ENCODE measurements around the gene FAM78A.

FAM78A gene

GRCh38 chr9:131258186-131258585, 18.1 kb downstream of the FAM78A start:
- no peak for DNase-seq (ENCODE audit: low read depth)
- TF ChIP-seq, protein P1, sequence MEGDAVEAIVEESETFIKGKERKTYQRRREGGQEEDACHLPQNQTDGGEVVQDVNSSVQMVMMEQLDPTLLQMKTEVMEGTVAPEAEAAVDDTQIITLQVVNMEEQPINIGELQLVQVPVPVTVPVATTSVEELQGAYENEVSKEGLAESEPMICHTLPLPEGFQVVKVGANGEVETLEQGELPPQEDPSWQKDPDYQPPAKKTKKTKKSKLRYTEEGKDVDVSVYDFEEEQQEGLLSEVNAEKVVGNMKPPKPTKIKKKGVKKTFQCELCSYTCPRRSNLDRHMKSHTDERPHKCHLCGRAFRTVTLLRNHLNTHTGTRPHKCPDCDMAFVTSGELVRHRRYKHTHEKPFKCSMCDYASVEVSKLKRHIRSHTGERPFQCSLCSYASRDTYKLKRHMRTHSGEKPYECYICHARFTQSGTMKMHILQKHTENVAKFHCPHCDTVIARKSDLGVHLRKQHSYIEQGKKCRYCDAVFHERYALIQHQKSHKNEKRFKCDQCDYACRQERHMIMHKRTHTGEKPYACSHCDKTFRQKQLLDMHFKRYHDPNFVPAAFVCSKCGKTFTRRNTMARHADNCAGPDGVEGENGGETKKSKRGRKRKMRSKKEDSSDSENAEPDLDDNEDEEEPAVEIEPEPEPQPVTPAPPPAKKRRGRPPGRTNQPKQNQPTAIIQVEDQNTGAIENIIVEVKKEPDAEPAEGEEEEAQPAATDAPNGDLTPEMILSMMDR (IDR thresholded peaks at IDR 0.05; ENCODE audit: control insufficient read depth, extremely low read depth, insufficient read depth), result no peak
- no peak overlapping the region for H3K4me3 ChIP-seq (ENCODE audit: low read depth, low read length)

GRCh38 chr9:131257266-131258025, 18.9 kb downstream of the FAM78A start:
- no peak for DNase-seq (ENCODE audit: low read depth)
- TF ChIP-seq, protein P1 (IDR thresholded peaks at IDR 0.05; ENCODE audit: control insufficient read depth, extremely low read depth, insufficient read depth), result no peak

GRCh38 chr9:131255676-131256197, 20.6 kb downstream of the FAM78A start:
- TF ChIP-seq, protein P1 (IDR thresholded peaks at IDR 0.05; ENCODE audit: control insufficient read depth, extremely low read depth, insufficient read depth), result no peak
- no peak for DNase-seq (ENCODE audit: low read depth)
- no peak overlapping the region for H3K4me3 ChIP-seq (ENCODE audit: low read depth, low read length)

More at GRCh38 chr9:131257266-131258025, 18.9 kb downstream of the FAM78A start:
- H3K4me3 ChIP-seq (ENCODE audit: low read depth, low read length), result no peak overlapping the region

GRCh38 chr9:131254626-131255025, 21.7 kb downstream of the FAM78A start:
- TF ChIP-seq, protein P1 (IDR thresholded peaks at IDR 0.05; ENCODE audit: control insufficient read depth, extremely low read depth, insufficient read depth), result no peak
- DNase-seq (ENCODE audit: low read depth), result no peak
- H3K4me3 ChIP-seq (ENCODE audit: low read depth, low read length), result no peak overlapping the region

DNA sequence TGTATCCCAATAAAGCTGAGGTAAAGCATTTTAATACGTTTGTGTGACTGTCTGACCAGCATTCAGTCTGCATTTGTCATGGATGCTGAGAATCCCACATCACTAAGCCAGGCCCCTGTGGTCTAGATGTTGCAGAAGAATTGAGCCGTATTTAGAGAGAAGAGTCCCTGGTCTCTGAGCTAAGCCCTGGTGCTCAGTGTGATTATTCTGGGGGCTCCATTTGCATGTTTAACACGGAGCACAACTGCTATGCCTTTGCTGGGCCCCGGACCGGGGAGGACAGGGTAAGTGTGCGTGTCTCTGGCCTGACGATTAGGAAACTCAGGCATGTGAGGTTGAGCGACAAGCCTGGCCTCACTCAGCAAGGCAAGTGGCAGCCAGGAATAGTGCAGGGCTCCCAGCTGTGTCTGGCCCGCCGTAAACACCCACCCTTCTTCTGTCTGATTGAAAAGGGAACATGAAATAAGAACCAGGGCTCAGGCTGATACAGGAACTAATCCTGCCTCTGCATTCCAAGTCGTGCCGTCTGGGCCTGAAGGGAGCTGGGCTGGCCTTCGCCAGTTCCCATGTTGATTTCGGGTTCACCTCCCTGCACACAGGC, 22.3 kb downstream of the FAM78A start:
- no peak overlapping the region for H3K4me3 ChIP-seq (ENCODE audit: low read depth, low read length)
- no peak for DNase-seq (ENCODE audit: low read depth)
- TF ChIP-seq, protein P1 (IDR thresholded peaks at IDR 0.05; ENCODE audit: control insufficient read depth, extremely low read depth, insufficient read depth), result no peak

DNA sequence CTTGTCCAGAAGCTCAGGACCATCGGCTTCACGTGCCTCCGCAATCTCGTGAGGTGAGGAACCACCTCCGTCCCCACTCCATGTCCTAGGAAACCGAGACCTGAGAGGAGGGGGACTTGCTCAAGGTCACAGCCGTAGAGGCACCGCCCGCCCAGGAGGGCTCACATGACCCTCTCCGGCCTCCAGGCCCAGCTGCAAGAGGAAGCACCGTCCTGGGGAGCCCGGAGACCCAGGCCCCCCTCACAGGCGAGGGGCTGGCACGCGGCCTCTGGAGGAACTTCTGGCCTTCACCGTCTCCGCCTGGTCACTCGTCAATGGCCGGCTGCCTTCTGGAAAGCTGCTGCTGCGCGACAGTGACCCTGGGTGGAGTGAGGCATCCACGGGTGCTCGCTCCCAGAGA, 24.2 kb downstream of the FAM78A start:
- TF ChIP-seq, protein P1 (IDR thresholded peaks at IDR 0.05; ENCODE audit: control insufficient read depth, extremely low read depth, insufficient read depth), result no peak
- no peak overlapping the region for H3K4me3 ChIP-seq (ENCODE audit: low read depth, low read length)
- no peak for DNase-seq (ENCODE audit: low read depth)

Data from LNCaP clone FGC (cell line).